Measurements from ENCODE around the gene ADH1C.
"Not testable (repeated sequence)": the region's sequence is repeated elsewhere in the genome, so short reads cannot be mapped to it uniquely, and the experiment has no call there.

Gene ADH1C

DNA sequence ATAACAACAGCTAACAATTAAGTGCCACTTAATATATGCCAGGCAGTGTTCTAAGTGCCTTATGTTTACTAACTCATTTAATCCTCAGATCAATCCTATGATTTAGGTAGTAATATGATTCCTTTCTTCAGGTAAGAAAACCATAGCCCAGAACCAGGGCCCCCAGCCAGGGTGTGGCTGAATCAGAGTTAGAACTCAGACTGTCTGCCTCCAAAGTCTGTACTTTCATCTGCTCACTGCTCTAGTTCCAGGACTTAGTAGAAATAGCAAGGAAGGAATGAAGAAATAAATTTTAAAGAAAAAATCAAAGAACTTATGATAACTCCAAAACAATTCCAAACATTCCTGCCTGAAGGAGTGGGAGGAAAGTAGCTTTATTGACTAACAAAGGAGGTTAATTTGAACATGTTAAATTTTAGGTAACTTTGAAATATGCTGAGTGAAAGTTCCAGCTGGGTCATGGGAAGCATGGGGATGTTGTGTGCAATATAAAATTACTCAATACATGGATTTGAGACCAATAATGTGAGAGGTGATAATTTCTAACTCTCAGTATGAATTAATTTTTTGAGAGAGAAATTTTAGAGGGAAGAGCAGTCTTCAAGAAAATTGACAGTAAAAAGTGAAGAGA lies 8.8 kb upstream of the ADH1C start:
- Histone ChIP-seq H3K9me3 (ENCODE audit: control insufficient read depth in 5 of 5, low read length in 5 of 5) (no peaks in the 10 kb centered on the region), H3K9ac (ENCODE audit: low read length in 5 of 5) (peak overlapping the region in 1 of 5 donors; percentile 56), H3K4me3 (ENCODE audit: low read depth in 1 of 5, low read length in 5 of 5) (no peak overlapping the region), H3K27ac (ENCODE audit: low read depth, low read length) (peak overlapping the region; percentile 78), H3K36me3 (ENCODE audit: control insufficient read depth in 5 of 5, insufficient read depth in 5 of 5, low read length in 5 of 5) (no peaks in the 10 kb centered on the region), H3K27me3 (ENCODE audit: control insufficient read depth in 5 of 5, insufficient read depth in 4 of 5, low read length in 5 of 5) (no peaks in the 10 kb centered on the region), H3K4me1 (ENCODE audit: control insufficient read depth in 5 of 5, insufficient read depth in 5 of 5, low read length in 5 of 5) (peaks cover 5 to 31% (median 25%) of the 10 kb centered on the region in 5 donors)

DNA sequence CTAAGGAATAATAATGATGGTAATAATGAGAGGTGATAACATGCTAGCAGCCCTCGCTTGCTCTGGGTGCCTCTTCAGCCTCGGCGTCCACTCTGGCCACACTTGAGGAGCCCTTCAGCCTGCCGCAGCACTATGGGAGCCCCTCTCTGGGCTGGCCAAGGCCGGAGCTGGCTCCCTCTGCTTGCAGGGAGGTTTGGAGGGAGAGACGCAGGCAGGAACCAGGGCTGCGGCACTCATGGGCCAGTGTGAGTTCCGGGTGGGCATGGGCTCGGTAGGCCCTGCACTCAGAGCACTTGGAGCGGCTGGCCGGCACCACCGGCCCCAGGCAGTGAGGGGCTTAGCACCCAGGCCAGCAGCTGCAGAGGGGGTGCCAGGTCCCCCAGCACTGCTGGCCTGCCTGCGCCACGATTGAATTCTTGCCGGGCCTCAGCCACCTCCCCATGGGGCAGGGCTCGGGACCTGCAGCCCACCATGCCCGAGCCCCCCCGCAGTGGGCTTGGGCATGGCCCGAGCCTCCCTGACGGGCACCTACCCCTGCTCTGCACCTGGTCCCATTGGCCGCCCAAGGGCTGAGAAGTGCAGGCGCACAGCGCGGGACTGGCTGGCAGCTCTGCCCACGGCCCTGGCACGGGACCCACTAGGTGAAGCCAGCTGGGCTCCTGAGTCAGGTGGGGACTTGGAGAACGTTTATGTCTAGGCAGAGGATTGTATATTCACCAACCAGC lies 7.1 kb upstream of the ADH1C start:
- no peak overlapping the region for H3K4me3 ChIP-seq (ENCODE audit: low read depth in 1 of 5, low read length in 5 of 5)
- H3K27me3 ChIP-seq (ENCODE audit: control insufficient read depth in 5 of 5, insufficient read depth in 4 of 5, low read length in 5 of 5): no peaks in the 10 kb centered on the region
- H3K36me3 ChIP-seq (ENCODE audit: control insufficient read depth in 5 of 5, insufficient read depth in 5 of 5, low read length in 5 of 5): no peaks in the 10 kb centered on the region
- no peak overlapping the region for H3K27ac ChIP-seq (ENCODE audit: low read depth, low read length)
- H3K4me1 ChIP-seq (ENCODE audit: control insufficient read depth in 5 of 5, insufficient read depth in 5 of 5, low read length in 5 of 5): peaks cover 5 to 31% (median 25%) of the 10 kb centered on the region in 5 donors
- H3K9ac ChIP-seq (ENCODE audit: low read length in 5 of 5): no peak overlapping the region
- H3K9me3 ChIP-seq (ENCODE audit: control insufficient read depth in 5 of 5, low read length in 5 of 5): no peaks in the 10 kb centered on the region

DNA sequence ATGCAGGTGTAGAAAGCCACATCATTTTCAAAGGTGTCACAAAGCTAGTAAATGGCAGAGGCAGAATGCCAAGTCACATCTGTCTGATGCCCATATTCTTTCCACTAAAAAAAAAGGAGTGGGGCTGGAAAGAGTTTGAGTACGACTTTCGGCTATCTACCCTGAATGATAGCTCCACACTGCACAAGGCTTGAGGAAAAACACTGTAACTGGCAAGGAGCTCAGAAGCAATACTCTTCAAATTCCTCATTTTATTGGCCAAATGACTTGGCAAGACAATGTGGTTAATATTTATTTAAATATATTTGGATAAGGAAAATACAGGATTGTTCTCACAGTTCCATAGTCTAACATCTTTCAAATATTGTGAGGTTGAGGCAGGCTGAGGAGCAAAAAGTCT lies 5.4 kb upstream of the ADH1C start:
- Histone ChIP-seq H3K9me3 (ENCODE audit: control insufficient read depth in 5 of 5, low read length in 5 of 5) (no peaks in the 10 kb centered on the region), H3K4me1 (ENCODE audit: control insufficient read depth in 5 of 5, insufficient read depth in 5 of 5, low read length in 5 of 5) (peaks cover 5 to 33% (median 25%) of the 10 kb centered on the region in 5 donors), H3K27me3 (ENCODE audit: control insufficient read depth in 5 of 5, insufficient read depth in 4 of 5, low read length in 5 of 5) (no peaks in the 10 kb centered on the region), H3K9ac (ENCODE audit: low read length in 5 of 5) (no peak overlapping the region), H3K4me3 (ENCODE audit: low read depth in 1 of 5, low read length in 5 of 5) (no peak overlapping the region), H3K36me3 (ENCODE audit: control insufficient read depth in 5 of 5, insufficient read depth in 5 of 5, low read length in 5 of 5) (no peaks in the 10 kb centered on the region), H3K27ac (ENCODE audit: low read depth, low read length) (no peak overlapping the region)

DNA sequence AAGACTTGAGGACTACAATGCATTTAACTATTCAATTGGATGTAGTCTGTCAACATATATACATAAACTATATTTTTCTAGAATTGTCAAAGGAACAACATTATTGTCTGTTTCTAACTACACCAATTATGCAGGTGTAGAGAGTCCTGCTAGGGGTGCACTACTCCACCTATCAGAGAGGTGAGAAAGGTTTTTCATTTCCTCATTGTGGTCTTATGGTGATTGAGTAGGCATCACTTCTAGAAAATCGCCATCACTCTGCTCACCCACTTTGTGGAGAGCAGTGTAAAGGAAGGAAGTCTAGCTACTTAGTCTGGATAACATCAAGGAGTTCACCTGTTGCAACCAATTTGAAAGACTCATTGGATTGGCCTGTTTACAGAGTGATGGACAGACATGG lies 4.4 kb upstream of the ADH1C start:
- no peaks in the 10 kb centered on the region for H3K9me3 ChIP-seq (ENCODE audit: control insufficient read depth in 5 of 5, low read length in 5 of 5)
- H3K4me3 ChIP-seq (ENCODE audit: low read depth in 1 of 5, low read length in 5 of 5): no peak overlapping the region
- peaks cover 3 to 29% (median 23%) of the 10 kb centered on the region in 5 donors for H3K4me1 ChIP-seq (ENCODE audit: control insufficient read depth in 5 of 5, insufficient read depth in 5 of 5, low read length in 5 of 5)
- no peak overlapping the region for H3K27ac ChIP-seq (ENCODE audit: low read depth, low read length)
- H3K9ac ChIP-seq (ENCODE audit: low read length in 5 of 5): no peak overlapping the region
- no peaks in the 10 kb centered on the region for H3K27me3 ChIP-seq (ENCODE audit: control insufficient read depth in 5 of 5, insufficient read depth in 4 of 5, low read length in 5 of 5)
- no peaks in the 10 kb centered on the region for H3K36me3 ChIP-seq (ENCODE audit: control insufficient read depth in 5 of 5, insufficient read depth in 5 of 5, low read length in 5 of 5)

DNA sequence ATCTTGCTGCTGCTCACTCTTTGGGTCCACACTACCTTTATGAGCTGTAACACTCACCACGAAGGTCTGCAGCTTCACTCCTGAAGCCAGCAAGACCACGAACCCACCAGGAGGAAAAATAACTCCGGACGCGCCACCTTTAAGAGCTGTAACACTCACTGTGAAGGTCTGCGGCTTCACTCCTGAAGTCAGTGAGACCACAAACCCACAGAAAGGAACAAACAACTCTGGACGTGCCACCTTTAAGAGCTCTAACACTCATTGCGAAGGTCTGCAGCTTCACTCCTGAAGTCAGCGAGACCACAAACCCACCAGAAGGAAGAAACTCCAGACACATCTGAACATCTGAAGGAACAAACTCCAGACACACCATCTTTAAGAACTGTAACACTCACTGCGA lies 3.6 kb upstream of the ADH1C start:
- H3K36me3 ChIP-seq (ENCODE audit: control insufficient read depth in 5 of 5, insufficient read depth in 5 of 5, low read length in 5 of 5); H3K4me3 ChIP-seq (ENCODE audit: low read depth in 1 of 5, low read length in 5 of 5); H3K27ac ChIP-seq (ENCODE audit: low read depth, low read length); H3K9ac ChIP-seq (ENCODE audit: low read length in 5 of 5); H3K27me3 ChIP-seq (ENCODE audit: control insufficient read depth in 5 of 5, insufficient read depth in 4 of 5, low read length in 5 of 5); H3K9me3 ChIP-seq (ENCODE audit: control insufficient read depth in 5 of 5, low read length in 5 of 5): not testable (repeated sequence)
- peaks cover 0 to 28% (median 23%) of the 10 kb centered on the region in 5 donors for H3K4me1 ChIP-seq (ENCODE audit: control insufficient read depth in 5 of 5, insufficient read depth in 5 of 5, low read length in 5 of 5)

DNA sequence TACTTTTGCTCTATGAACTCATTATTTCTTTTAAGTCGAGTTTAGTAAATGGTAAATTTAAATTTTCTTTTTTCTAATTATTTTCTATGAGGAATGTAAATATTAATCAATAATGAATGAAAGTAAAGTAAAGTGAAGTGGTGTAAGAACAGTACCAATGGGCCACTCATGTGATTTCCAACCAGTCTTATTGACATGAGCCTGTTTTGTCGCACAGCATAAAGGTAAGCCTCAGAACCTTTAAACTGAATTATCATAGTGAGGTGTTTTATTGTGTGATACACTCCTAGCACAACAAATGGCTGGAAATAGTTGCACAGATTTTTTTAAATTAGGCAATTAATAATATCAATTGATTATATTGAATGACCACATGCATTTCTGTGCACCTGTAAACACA lies 1.1 kb downstream of the ADH1C start:
- no peak overlapping the region for H3K27ac ChIP-seq (ENCODE audit: low read depth, low read length)
- H3K9ac ChIP-seq (ENCODE audit: low read length in 5 of 5): no peak overlapping the region
- no peaks in the 10 kb centered on the region for H3K27me3 ChIP-seq (ENCODE audit: control insufficient read depth in 5 of 5, insufficient read depth in 4 of 5, low read length in 5 of 5)
- H3K4me3 ChIP-seq (ENCODE audit: low read depth in 1 of 5, low read length in 5 of 5): peak overlapping the region in 1 of 5 donors; percentile 18
- peaks cover 0 to 22% (median 13%) of the 10 kb centered on the region in 5 donors for H3K4me1 ChIP-seq (ENCODE audit: control insufficient read depth in 5 of 5, insufficient read depth in 5 of 5, low read length in 5 of 5)
- no peaks in the 10 kb centered on the region for H3K9me3 ChIP-seq (ENCODE audit: control insufficient read depth in 5 of 5, low read length in 5 of 5)
- peaks cover 1 to 4% (median 3%) of the 10 kb centered on the region in 5 donors for H3K36me3 ChIP-seq (ENCODE audit: control insufficient read depth in 5 of 5, insufficient read depth in 5 of 5, low read length in 5 of 5)

DNA sequence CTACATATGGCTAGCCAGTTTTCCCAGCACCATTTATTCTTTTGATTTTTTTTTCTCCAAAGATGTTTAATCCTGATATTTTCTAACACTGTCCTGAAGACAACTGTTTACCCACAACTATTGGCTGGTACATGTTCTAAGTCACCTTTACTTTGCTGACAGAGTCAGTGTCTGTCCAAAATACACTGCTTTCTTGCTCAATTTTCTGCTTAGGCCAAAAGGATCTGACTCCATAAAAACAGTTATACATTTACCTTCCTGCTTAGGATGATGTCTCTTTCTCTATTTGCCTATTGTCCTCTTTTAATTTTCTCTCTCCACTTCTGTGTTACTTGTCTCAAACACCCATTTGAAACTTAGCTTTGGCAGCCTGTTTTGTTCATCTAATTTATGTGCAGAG lies 3.2 kb downstream of the ADH1C start:
- peaks cover 3 to 9% (median 3%) of the 10 kb centered on the region in 5 donors for H3K36me3 ChIP-seq (ENCODE audit: control insufficient read depth in 5 of 5, insufficient read depth in 5 of 5, low read length in 5 of 5)
- no peaks in the 10 kb centered on the region for H3K9me3 ChIP-seq (ENCODE audit: control insufficient read depth in 5 of 5, low read length in 5 of 5)
- H3K27ac ChIP-seq (ENCODE audit: low read depth, low read length): no peak overlapping the region
- peaks cover 0 to 22% (median 13%) of the 10 kb centered on the region in 5 donors for H3K4me1 ChIP-seq (ENCODE audit: control insufficient read depth in 5 of 5, insufficient read depth in 5 of 5, low read length in 5 of 5)
- no peaks in the 10 kb centered on the region for H3K27me3 ChIP-seq (ENCODE audit: control insufficient read depth in 5 of 5, insufficient read depth in 4 of 5, low read length in 5 of 5)
- H3K9ac ChIP-seq (ENCODE audit: low read length in 5 of 5): no peak overlapping the region
- no peak overlapping the region for H3K4me3 ChIP-seq (ENCODE audit: low read depth in 1 of 5, low read length in 5 of 5)

DNA sequence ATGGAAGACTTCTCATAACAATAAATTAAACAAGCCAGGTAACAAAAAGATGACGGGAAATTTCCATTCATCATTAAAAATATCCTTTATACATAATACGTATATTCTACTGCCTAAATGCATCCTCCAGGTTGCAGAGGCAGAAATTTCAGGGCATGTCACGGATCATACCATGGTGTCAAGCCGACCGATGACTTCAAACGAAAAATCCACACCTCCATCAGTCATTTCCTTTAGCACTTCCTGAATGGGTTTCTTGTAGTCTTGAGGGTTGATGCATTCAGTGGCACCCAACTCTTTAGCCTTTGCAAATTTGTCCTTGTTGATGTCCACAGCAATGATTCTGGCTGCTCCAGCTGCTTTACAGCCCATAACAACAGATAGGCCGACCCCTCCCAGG lies 9.9 kb downstream of the ADH1C start:
- H3K4me1 ChIP-seq (ENCODE audit: control insufficient read depth in 5 of 5, insufficient read depth in 5 of 5, low read length in 5 of 5); H3K27me3 ChIP-seq (ENCODE audit: control insufficient read depth in 5 of 5, insufficient read depth in 4 of 5, low read length in 5 of 5); H3K27ac ChIP-seq (ENCODE audit: low read depth, low read length); H3K9ac ChIP-seq (ENCODE audit: low read length in 5 of 5); H3K9me3 ChIP-seq (ENCODE audit: control insufficient read depth in 5 of 5, low read length in 5 of 5); H3K4me3 ChIP-seq (ENCODE audit: low read depth in 1 of 5, low read length in 5 of 5): not testable (repeated sequence)
- H3K36me3 ChIP-seq (ENCODE audit: control insufficient read depth in 5 of 5, insufficient read depth in 5 of 5, low read length in 5 of 5): peaks cover 3 to 10% (median 8%) of the 10 kb centered on the region in 5 donors

DNA sequence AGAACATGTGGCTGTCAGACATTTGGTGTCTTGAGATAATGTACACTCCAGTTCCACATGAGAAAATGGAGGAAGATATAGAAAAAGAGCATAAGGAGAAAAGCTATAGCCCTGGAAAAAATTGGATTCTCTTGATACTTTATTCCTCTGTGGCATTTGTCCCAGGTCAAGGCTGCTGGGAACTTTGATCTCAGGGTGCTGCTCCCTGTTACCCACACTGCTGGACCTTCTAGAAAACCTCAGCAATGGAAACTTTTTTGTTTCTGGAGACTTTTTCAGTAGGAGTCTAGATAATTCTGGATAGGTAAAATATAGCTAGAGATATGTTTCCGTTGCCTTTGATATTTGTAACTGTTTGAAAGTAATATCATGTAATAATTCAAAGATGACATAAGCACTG lies 11.1 kb downstream of the ADH1C start:
- Histone ChIP-seq H3K4me1 (ENCODE audit: control insufficient read depth in 5 of 5, insufficient read depth in 5 of 5, low read length in 5 of 5) (no peaks in the 10 kb centered on the region), H3K27me3 (ENCODE audit: control insufficient read depth in 5 of 5, insufficient read depth in 4 of 5, low read length in 5 of 5) (no peaks in the 10 kb centered on the region), H3K27ac (ENCODE audit: low read depth, low read length) (no peak overlapping the region), H3K4me3 (ENCODE audit: low read depth in 1 of 5, low read length in 5 of 5) (no peak overlapping the region), H3K36me3 (ENCODE audit: control insufficient read depth in 5 of 5, insufficient read depth in 5 of 5, low read length in 5 of 5) (peaks cover 0 to 10% (median 4%) of the 10 kb centered on the region in 5 donors), H3K9me3 (ENCODE audit: control insufficient read depth in 5 of 5, low read length in 5 of 5) (no peaks in the 10 kb centered on the region), H3K9ac (ENCODE audit: low read length in 5 of 5) (no peak overlapping the region)

DNA sequence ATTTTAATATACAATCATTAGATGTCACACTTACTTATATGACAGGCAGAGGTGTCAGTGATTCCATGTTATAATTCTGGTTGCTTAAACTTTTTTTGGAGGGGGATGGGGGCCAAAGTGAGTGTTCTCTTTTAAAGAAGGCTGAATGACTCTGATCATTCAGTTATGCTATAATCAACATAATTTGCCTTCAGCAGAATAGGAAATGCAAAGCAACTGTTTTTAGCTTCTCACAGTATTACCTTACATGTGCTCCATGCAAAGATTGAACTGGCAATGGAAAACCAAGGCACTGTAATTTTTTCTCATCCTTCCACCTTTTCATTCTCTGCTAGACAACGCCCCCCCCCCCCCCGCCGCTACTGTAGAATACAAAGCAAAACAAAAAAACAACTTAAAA lies 13.4 kb downstream of the ADH1C start:
- no peak overlapping the region for H3K27ac ChIP-seq (ENCODE audit: low read depth, low read length)
- no peaks in the 10 kb centered on the region for H3K27me3 ChIP-seq (ENCODE audit: control insufficient read depth in 5 of 5, insufficient read depth in 4 of 5, low read length in 5 of 5)
- no peak overlapping the region for H3K4me3 ChIP-seq (ENCODE audit: low read depth in 1 of 5, low read length in 5 of 5)
- peaks cover 0 to 9% (median 0%) of the 10 kb centered on the region in 5 donors for H3K36me3 ChIP-seq (ENCODE audit: control insufficient read depth in 5 of 5, insufficient read depth in 5 of 5, low read length in 5 of 5)
- no peak overlapping the region for H3K9ac ChIP-seq (ENCODE audit: low read length in 5 of 5)
- no peaks in the 10 kb centered on the region for H3K9me3 ChIP-seq (ENCODE audit: control insufficient read depth in 5 of 5, low read length in 5 of 5)
- no peaks in the 10 kb centered on the region for H3K4me1 ChIP-seq (ENCODE audit: control insufficient read depth in 5 of 5, insufficient read depth in 5 of 5, low read length in 5 of 5)

All from subcutaneous abdominal adipose tissue (tissue), 5 donors.